Neural progenitor cell (in vitro differentiated cells): ENCODE results near the gene PYGO2. TPM values are rescaled to one million over a fixed set of nuclear protein-coding genes. Genes with fewer than 3 reads are reported as not detected.
A peak's percentile ranks its signal among the peaks of the same experiment; 100 is the strongest.

Experiments
- DNase-seq: peaks from one replicate; pipeline ENCODE4 v3.0.0-alpha.2; 2016; ENCODE audit warnings: low spot score
- H2AFZ ChIP-seq: fragments of 200-600 bp; sonication (generic); replicated peaks from 2 replicates; pipeline ENCODE4 v1.6.1; 2016; ENCODE audit warnings: antibody characterized with exemption
- H3F3A ChIP-seq: fragments of 200-600 bp; sonication (generic); 2 replicates; pipeline ENCODE4 v1.6.1; 2016; ENCODE audit warnings: antibody characterized with exemption, low read depth
- H3K27ac ChIP-seq: fragments of 200-600 bp; sonication (generic); 2 replicates; pipeline ENCODE4 v1.5.1; 2016; ENCODE audit warnings: mild to moderate bottlenecking
- H3K27me3 ChIP-seq: fragments of 200-600 bp; sonication (generic); 2 replicates; pipeline ENCODE4 v1.6.1; 2016; ENCODE audit warnings: mild to moderate bottlenecking, moderate library complexity
- H3K36me3 ChIP-seq: fragments of 200-600 bp; sonication (generic); 2 replicates; pipeline ENCODE4 v1.5.1; 2016
- H3K4me1 ChIP-seq: fragments of 200-600 bp; sonication (generic); 2 replicates; pipeline ENCODE4 v1.6.1; 2016; ENCODE audit warnings: mixed run types
- H3K4me2 ChIP-seq: fragments of 200-600 bp; sonication (generic); 2 replicates; pipeline ENCODE4 v1.6.1; 2016
- H3K4me3 ChIP-seq: fragments of 200-600 bp; sonication (generic); 2 replicates; pipeline ENCODE4 v1.5.1; 2016
- H3K79me2 ChIP-seq: fragments of 200-600 bp; sonication (generic); 2 replicates; pipeline ENCODE4 v1.6.1; 2016; ENCODE audit warnings: low read depth
- H3K9ac ChIP-seq: fragments of 200-600 bp; sonication (generic); 2 replicates; pipeline ENCODE4 v1.6.1; 2016
- H3K9me3 ChIP-seq: fragments of 200-600 bp; sonication (generic); 2 replicates; pipeline ENCODE4 v1.5.1; 2016; ENCODE audit warnings: low read depth
- H4K20me1 ChIP-seq: fragments of 200-600 bp; sonication (generic); 2 replicates; pipeline ENCODE4 v1.6.1; 2016; ENCODE audit warnings: low read depth
- H3K27ac Mint-ChIP-seq: 3 replicates; pipeline ENCODE4 v1.8.0; 2021; ENCODE audit warnings: mixed read lengths
- H3K27me3 Mint-ChIP-seq: 2 replicates; pipeline ENCODE4 v1.8.0; 2022; ENCODE audit warnings: low read depth, mild to moderate bottlenecking, inconsistent platforms, moderate library complexity, mixed read lengths; ENCODE audit not compliant: insufficient read depth
- H3K36me3 Mint-ChIP-seq: 3 replicates; pipeline ENCODE4 v1.8.0; 2021; ENCODE audit warnings: mixed read lengths
- H3K4me1 Mint-ChIP-seq: 3 replicates; pipeline ENCODE4 v1.8.0; 2021; ENCODE audit warnings: mixed read lengths
- H3K4me3 Mint-ChIP-seq: 3 replicates; pipeline ENCODE4 v1.8.0; 2021; ENCODE audit warnings: mild to moderate bottlenecking, moderate library complexity, mixed read lengths
- H3K9me3 Mint-ChIP-seq: 3 replicates; pipeline ENCODE4 v1.8.0; 2020; ENCODE audit warnings: mixed read lengths
- CTCF ChIP-seq: fragments of 200-600 bp; sonication (generic); IDR thresholded peaks from 2 replicates; pipeline ENCODE4 v1.5.1; 2017; ENCODE audit warnings: antibody characterized with exemption, mild to moderate bottlenecking
- EZH2 ChIP-seq: fragments of 200-600 bp; sonication (generic); IDR thresholded peaks from 2 replicates; pipeline ENCODE4 v1.6.1; 2017; ENCODE audit warnings: antibody characterized with exemption, mild to moderate bottlenecking, moderate library complexity
- EZH2phosphoT487 ChIP-seq: fragments of 200-600 bp; sonication (generic); IDR thresholded peaks from 2 replicates; pipeline ENCODE4 v1.6.1; 2017; ENCODE audit warnings: antibody characterized with exemption
- total RNA-seq: library from RNA; depleted of rRNA; stranded (reverse); fragments of >200 nt; gene quantifications from 2 replicates; pipeline ENCODE4 v1.2.3, GENCODE V29; 2015; ENCODE audit warnings: low replicate concordance

Gene PYGO2
- total RNA-seq, 1 donor from 2014 or later, result 32.1 TPM

GRCh38 chr1:154963643-154964042, 2.1 kb upstream of the PYGO2 start:
- peak overlapping the region; percentile 93 for H3K4me3 Mint-ChIP-seq
- H3K27me3 Mint-ChIP-seq, result peaks cover 10% of the 10 kb centered on the region
- peaks cover 19% of the 10 kb centered on the region for H3K36me3 Mint-ChIP-seq
- no peak overlapping the region for H3K9ac ChIP-seq
- H3K36me3 ChIP-seq, result no peaks in the 10 kb centered on the region
- peaks cover 21% of the 10 kb centered on the region for H3K4me1 ChIP-seq
- H3K4me3 ChIP-seq, result no peak overlapping the region
- no peak overlapping the region for H3K4me2 ChIP-seq
- H4K20me1 ChIP-seq, result peaks cover 13% of the 10 kb centered on the region
- no peaks in the 10 kb centered on the region for H3K9me3 ChIP-seq
- H3K79me2 ChIP-seq, result peaks cover 55% of the 10 kb centered on the region
- peaks cover 27% of the 10 kb centered on the region for H3F3A ChIP-seq
- no peaks in the 10 kb centered on the region for H3K9me3 Mint-ChIP-seq
- H3K27me3 ChIP-seq, result no peaks in the 10 kb centered on the region
- H3K27ac ChIP-seq, result no peak overlapping the region
- no peak overlapping the region for H2AFZ ChIP-seq
- no peak for TF ChIP-seq CTCF
- no peak for TF ChIP-seq EZH2
- no peak for TF ChIP-seq EZH2phosphoT487
- DNase-seq, result no peak
- no peak overlapping the region for H3K27ac Mint-ChIP-seq
- H3K4me1 Mint-ChIP-seq, result peaks cover 34% of the 10 kb centered on the region

GRCh38 chr1:154962795-154963330, 1.3 kb upstream of the PYGO2 start:
- no peak overlapping the region for H3K27ac ChIP-seq
- Mint-ChIP-seq H3K9me3 (no peaks in the 10 kb centered on the region), H3K27me3 (peaks cover 12% of the 10 kb centered on the region), H3K4me1 (peaks cover 33% of the 10 kb centered on the region), H3K4me3 (peak overlapping the region; percentile 93), H3K27ac (peak overlapping the region; percentile 78), H3K36me3 (peaks cover 17% of the 10 kb centered on the region)
- no peaks in the 10 kb centered on the region for H3K27me3 ChIP-seq
- no peak for TF ChIP-seq CTCF
- TF ChIP-seq EZH2, result no peak
- no peak for TF ChIP-seq EZH2phosphoT487
- peaks cover 54% of the 10 kb centered on the region for H3K79me2 ChIP-seq
- H3F3A ChIP-seq, result peaks cover 35% of the 10 kb centered on the region
- no peak overlapping the region for H2AFZ ChIP-seq
- no peaks in the 10 kb centered on the region for H3K9me3 ChIP-seq
- DNase-seq, result no peak
- H3K4me3 ChIP-seq, result peak overlapping the region; percentile 86
- H3K36me3 ChIP-seq, result no peaks in the 10 kb centered on the region
- H3K9ac ChIP-seq, result no peak overlapping the region
- peaks cover 10% of the 10 kb centered on the region for H4K20me1 ChIP-seq
- peaks cover 21% of the 10 kb centered on the region for H3K4me1 ChIP-seq
- H3K4me2 ChIP-seq, result peak overlapping the region; percentile 96

GRCh38 chr1:154962156-154962749, 671 bp upstream of the PYGO2 start:
- Mint-ChIP-seq H3K27me3 (peaks cover 15% of the 10 kb centered on the region), H3K9me3 (no peaks in the 10 kb centered on the region), H3K4me1 (peaks cover 39% of the 10 kb centered on the region), H3K27ac (peak overlapping the region; percentile 94), H3K4me3 (peak overlapping the region; percentile 93), H3K36me3 (peaks cover 16% of the 10 kb centered on the region)
- H3K4me1 ChIP-seq, result peaks cover 27% of the 10 kb centered on the region
- peak; percentile 68 for DNase-seq
- H3F3A ChIP-seq, result peaks cover 41% of the 10 kb centered on the region
- H3K79me2 ChIP-seq, result peaks cover 49% of the 10 kb centered on the region
- TF ChIP-seq EZH2, result no peak
- TF ChIP-seq EZH2phosphoT487, result no peak
- TF ChIP-seq CTCF, result no peak
- H2AFZ ChIP-seq, result peak overlapping the region; percentile 37
- peak overlapping the region; percentile 86 for H3K4me3 ChIP-seq
- H3K27ac ChIP-seq, result peak overlapping the region; percentile 97
- H3K4me2 ChIP-seq, result peak overlapping the region; percentile 96
- H3K27me3 ChIP-seq, result no peaks in the 10 kb centered on the region
- no peaks in the 10 kb centered on the region for H3K9me3 ChIP-seq
- peaks cover 10% of the 10 kb centered on the region for H4K20me1 ChIP-seq
- no peaks in the 10 kb centered on the region for H3K36me3 ChIP-seq
- peak overlapping the region; percentile 86 for H3K9ac ChIP-seq
